ENCODE measurements around the gene CHD1.
A peak's percentile ranks its signal among the peaks of the same experiment; 100 is the strongest.
"Not testable (repeated sequence)": the region's sequence is repeated elsewhere in the genome, so short reads cannot be mapped to it uniquely, and the experiment has no call there.

The CHD1 gene

GRCh38 chr5:98955471-98955870, 26.7 kb upstream of the CHD1 start:
- H3K4me1 Mint-ChIP-seq (ENCODE audit: low read depth); H3K36me3 Mint-ChIP-seq (ENCODE audit: low read depth); H3K27me3 Mint-ChIP-seq (ENCODE audit: low read depth); H3K4me3 Mint-ChIP-seq; H3K9me3 Mint-ChIP-seq; H3K27ac Mint-ChIP-seq: not testable (repeated sequence)

GRCh38 chr5:98954392-98955028, 25.7 kb upstream of the CHD1 start:
- Mint-ChIP-seq H3K27ac (no peak overlapping the region), H3K4me3 (no peak overlapping the region), H3K9me3 (no peaks in the 10 kb centered on the region), H3K36me3 (ENCODE audit: low read depth) (no peaks in the 10 kb centered on the region), H3K27me3 (ENCODE audit: low read depth) (no peaks in the 10 kb centered on the region), H3K4me1 (ENCODE audit: low read depth) (no peaks in the 10 kb centered on the region)

- H3K4me1 Mint-ChIP-seq (ENCODE audit: low read depth) = no peaks in the 10 kb centered on the region
- H3K27me3 Mint-ChIP-seq (ENCODE audit: low read depth) = no peaks in the 10 kb centered on the region
- no peak overlapping the region for H3K4me3 Mint-ChIP-seq
- H3K9me3 Mint-ChIP-seq = no peaks in the 10 kb centered on the region
- H3K36me3 Mint-ChIP-seq (ENCODE audit: low read depth) = peaks cover 1% of the 10 kb centered on the region
- no peak overlapping the region for H3K27ac Mint-ChIP-seq
Measured at GRCh38 chr5:98942847-98943246, 14.0 kb upstream of the CHD1 start.

GRCh38 chr5:98941131-98941883, 12.5 kb upstream of the CHD1 start:
- Mint-ChIP-seq H3K27ac (no peak overlapping the region), H3K36me3 (ENCODE audit: low read depth) (peaks cover 1% of the 10 kb centered on the region), H3K27me3 (ENCODE audit: low read depth) (no peaks in the 10 kb centered on the region), H3K9me3 (no peaks in the 10 kb centered on the region), H3K4me1 (ENCODE audit: low read depth) (no peaks in the 10 kb centered on the region), H3K4me3 (no peak overlapping the region)

GRCh38 chr5:98940581-98940980, 11.8 kb upstream of the CHD1 start:
- Mint-ChIP-seq H3K27me3 (ENCODE audit: low read depth) (no peaks in the 10 kb centered on the region), H3K9me3 (no peaks in the 10 kb centered on the region), H3K4me3 (no peak overlapping the region), H3K27ac (no peak overlapping the region), H3K36me3 (ENCODE audit: low read depth) (peaks cover 1% of the 10 kb centered on the region), H3K4me1 (ENCODE audit: low read depth) (no peaks in the 10 kb centered on the region)

- Mint-ChIP-seq H3K9me3 (no peaks in the 10 kb centered on the region), H3K4me3 (no peak overlapping the region), H3K27me3 (ENCODE audit: low read depth) (no peaks in the 10 kb centered on the region), H3K36me3 (ENCODE audit: low read depth) (peaks cover 6% of the 10 kb centered on the region), H3K27ac (no peak overlapping the region), H3K4me1 (ENCODE audit: low read depth) (peaks cover 5% of the 10 kb centered on the region)
Measured at GRCh38 chr5:98938464-98938863, 9.7 kb upstream of the CHD1 start.

GRCh38 chr5:98936948-98937715, 8.3 kb upstream of the CHD1 start:
- H3K27ac Mint-ChIP-seq = no peak overlapping the region
- H3K4me3 Mint-ChIP-seq = no peak overlapping the region
- H3K36me3 Mint-ChIP-seq (ENCODE audit: low read depth) = peaks cover 9% of the 10 kb centered on the region
- no peaks in the 10 kb centered on the region for H3K9me3 Mint-ChIP-seq
- H3K4me1 Mint-ChIP-seq (ENCODE audit: low read depth) = peaks cover 16% of the 10 kb centered on the region
- no peaks in the 10 kb centered on the region for H3K27me3 Mint-ChIP-seq (ENCODE audit: low read depth)

- no peak overlapping the region for H3K27ac Mint-ChIP-seq
- H3K9me3 Mint-ChIP-seq = no peaks in the 10 kb centered on the region
- H3K4me1 Mint-ChIP-seq (ENCODE audit: low read depth) = peaks cover 26% of the 10 kb centered on the region
- no peak overlapping the region for H3K4me3 Mint-ChIP-seq
- H3K27me3 Mint-ChIP-seq (ENCODE audit: low read depth) = no peaks in the 10 kb centered on the region
- peaks cover 9% of the 10 kb centered on the region for H3K36me3 Mint-ChIP-seq (ENCODE audit: low read depth)
Measured at GRCh38 chr5:98935206-98935605, 6.4 kb upstream of the CHD1 start.

GRCh38 chr5:98934546-98934945, 5.7 kb upstream of the CHD1 start:
- H3K27me3 Mint-ChIP-seq (ENCODE audit: low read depth) = no peaks in the 10 kb centered on the region
- H3K4me3 Mint-ChIP-seq = no peak overlapping the region
- H3K27ac Mint-ChIP-seq = no peak overlapping the region
- H3K9me3 Mint-ChIP-seq = no peaks in the 10 kb centered on the region
- H3K4me1 Mint-ChIP-seq (ENCODE audit: low read depth) = peaks cover 29% of the 10 kb centered on the region
- H3K36me3 Mint-ChIP-seq (ENCODE audit: low read depth) = peaks cover 9% of the 10 kb centered on the region

- Mint-ChIP-seq H3K27me3 (ENCODE audit: low read depth) (no peaks in the 10 kb centered on the region), H3K4me1 (ENCODE audit: low read depth) (peaks cover 29% of the 10 kb centered on the region), H3K4me3 (peak overlapping the region; percentile 3), H3K27ac (peak overlapping the region; percentile 62), H3K36me3 (ENCODE audit: low read depth) (peaks cover 8% of the 10 kb centered on the region), H3K9me3 (no peaks in the 10 kb centered on the region)
Measured at GRCh38 chr5:98933445-98934072, 4.8 kb upstream of the CHD1 start.

- Mint-ChIP-seq H3K27me3 (ENCODE audit: low read depth) (no peaks in the 10 kb centered on the region), H3K36me3 (ENCODE audit: low read depth) (peaks cover 10% of the 10 kb centered on the region), H3K9me3 (no peaks in the 10 kb centered on the region), H3K4me3 (peak overlapping the region; percentile 94), H3K4me1 (ENCODE audit: low read depth) (peaks cover 39% of the 10 kb centered on the region), H3K27ac (no peak overlapping the region)
Measured at GRCh38 chr5:98930972-98931762, 2.4 kb upstream of the CHD1 start.

- H3K4me3 Mint-ChIP-seq = peak overlapping the region; percentile 94
- H3K4me1 Mint-ChIP-seq (ENCODE audit: low read depth) = peaks cover 41% of the 10 kb centered on the region
- H3K27me3 Mint-ChIP-seq (ENCODE audit: low read depth) = no peaks in the 10 kb centered on the region
- H3K27ac Mint-ChIP-seq = peak overlapping the region; percentile 99
- peaks cover 19% of the 10 kb centered on the region for H3K36me3 Mint-ChIP-seq (ENCODE audit: low read depth)
- H3K9me3 Mint-ChIP-seq = no peaks in the 10 kb centered on the region
Measured at GRCh38 chr5:98929710-98930298, 997 bp upstream of the CHD1 start.

GRCh38 chr5:98927989-98928872, 576 bp downstream of the CHD1 start:
- H3K27me3 Mint-ChIP-seq (ENCODE audit: low read depth) = no peaks in the 10 kb centered on the region
- no peaks in the 10 kb centered on the region for H3K9me3 Mint-ChIP-seq
- peak overlapping the region; percentile 100 for H3K4me3 Mint-ChIP-seq
- H3K27ac Mint-ChIP-seq = peak overlapping the region; percentile 100
- H3K4me1 Mint-ChIP-seq (ENCODE audit: low read depth) = peaks cover 42% of the 10 kb centered on the region
- H3K36me3 Mint-ChIP-seq (ENCODE audit: low read depth) = peaks cover 23% of the 10 kb centered on the region
